ENCODE data around the gene THAP3.
"Not testable (repeated sequence)": the region's sequence is repeated elsewhere in the genome, so short reads cannot be mapped to it uniquely, and the experiment has no call there.

THAP3 gene

DNA sequence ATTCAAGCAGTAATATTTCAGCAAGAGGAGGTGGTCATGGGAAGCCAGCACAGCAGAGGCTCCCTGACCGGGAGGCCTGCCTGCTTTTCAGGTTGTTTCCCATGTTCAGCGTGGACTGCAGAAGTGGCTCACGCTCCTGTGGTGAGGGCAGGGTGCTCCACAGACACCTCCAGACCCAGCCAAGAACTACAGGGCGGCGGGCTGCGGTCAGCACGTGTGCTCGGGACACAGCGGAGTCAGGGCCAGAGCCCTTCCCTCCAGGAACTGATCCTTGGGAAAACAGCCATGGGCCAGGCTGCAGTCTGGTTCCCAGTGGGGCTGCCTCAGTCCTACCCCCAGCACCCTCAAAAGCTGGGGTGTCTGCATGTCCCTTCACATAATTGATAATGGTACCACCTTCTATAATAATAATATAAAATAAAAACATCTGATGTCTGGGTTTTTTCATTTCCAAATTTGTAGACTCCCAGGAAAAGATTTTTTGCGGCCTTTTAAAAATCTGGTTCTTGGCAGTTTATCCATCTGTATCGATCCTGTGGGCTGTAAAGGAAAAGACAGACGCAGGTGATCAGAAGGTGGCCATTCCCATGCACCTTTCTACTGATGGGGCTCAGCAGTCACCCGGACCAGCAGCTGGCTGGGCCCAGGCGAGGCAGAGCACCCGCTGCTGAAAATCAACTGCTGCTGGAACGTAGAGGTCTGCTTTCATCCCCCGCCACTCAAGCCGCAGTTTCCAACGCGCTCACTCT lies 10.7 kb downstream of the THAP3 start:
- DNase-seq (ENCODE audit: low read depth, low spot score): no peak

DNA sequence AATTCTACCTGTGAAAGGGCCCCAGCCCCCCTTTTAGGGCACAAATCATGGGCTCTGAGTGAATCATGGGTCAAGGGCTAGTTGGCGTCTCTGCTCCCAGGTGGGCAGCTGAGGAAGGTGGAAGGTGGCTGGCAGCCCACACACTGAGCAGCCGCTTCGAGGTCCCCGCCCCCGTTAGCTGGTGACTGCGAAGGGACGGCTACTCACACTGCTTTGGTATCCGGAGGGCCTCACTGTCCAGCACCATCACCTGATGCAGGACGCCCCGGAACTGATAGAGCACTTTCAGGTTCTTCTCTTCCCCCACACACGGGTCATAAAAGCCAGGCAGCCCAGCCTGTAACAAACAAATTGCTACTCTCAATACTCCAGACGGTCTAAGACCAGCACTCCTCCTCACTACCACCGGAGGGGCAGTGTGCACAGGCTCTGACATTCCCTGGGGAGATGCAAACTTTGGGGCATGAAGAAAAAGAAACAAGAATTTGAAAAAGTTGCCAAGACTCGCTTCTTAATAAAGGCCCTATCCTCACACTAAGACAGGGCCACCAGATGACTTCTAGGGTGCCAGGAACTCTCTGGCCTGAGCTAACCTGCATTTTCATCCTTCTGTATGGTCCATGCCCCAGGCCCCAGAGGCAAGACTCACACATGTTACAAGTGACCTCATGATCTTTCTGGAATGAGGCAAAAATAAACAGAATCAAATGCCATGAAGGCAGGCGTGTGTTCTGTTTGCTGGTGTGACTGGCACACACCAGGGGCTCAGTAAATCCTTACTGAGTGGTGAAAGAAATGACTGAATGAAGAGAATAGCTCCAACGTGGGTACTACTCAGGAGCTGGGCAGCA lies 11.5 kb downstream of the THAP3 start:
- DNase-seq (ENCODE audit: low read depth, low spot score): no peak

DNA sequence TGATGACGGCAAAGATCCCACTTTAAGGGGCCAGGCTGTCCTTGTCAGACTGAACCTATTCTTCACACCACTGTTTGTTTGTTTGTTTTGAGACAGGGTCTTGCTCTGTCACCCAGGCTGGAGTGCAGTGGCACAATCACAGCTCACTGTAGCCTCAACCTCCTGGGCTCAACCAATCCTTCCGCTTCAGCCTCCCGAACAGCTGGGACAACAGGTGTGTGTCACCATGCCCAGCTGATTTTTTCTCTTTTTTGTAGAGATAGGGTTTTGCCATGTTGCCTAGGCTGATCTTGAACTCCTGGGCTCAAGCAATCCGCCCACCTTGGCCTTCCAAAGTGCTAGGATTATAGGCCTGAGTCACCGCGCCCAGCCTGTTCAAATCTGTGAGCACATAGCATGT lies 12.1 kb downstream of the THAP3 start:
- DNase-seq (ENCODE audit: low read depth, low spot score): not testable (repeated sequence)

DNA sequence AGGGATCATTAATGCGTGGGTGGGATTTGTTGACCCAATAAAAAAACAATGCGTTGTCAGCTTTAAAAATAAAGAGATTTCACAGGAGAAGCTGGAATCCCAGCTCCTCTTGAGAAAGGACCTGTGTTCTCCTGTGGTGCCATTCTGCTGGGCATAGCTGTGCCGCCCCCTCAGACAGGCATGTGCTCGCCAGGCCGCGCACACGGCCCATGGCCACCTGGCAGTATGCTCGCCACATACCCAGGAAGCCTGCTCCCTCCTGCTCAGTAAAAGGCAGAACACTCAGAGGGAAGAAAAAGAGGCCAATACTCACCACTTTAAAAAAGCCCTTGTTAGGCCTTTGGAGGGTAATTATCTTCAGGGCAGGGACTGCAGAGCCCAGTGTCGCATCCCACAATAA lies 13.1 kb downstream of the THAP3 start:
- no peak for DNase-seq (ENCODE audit: low read depth, low spot score)

DNA sequence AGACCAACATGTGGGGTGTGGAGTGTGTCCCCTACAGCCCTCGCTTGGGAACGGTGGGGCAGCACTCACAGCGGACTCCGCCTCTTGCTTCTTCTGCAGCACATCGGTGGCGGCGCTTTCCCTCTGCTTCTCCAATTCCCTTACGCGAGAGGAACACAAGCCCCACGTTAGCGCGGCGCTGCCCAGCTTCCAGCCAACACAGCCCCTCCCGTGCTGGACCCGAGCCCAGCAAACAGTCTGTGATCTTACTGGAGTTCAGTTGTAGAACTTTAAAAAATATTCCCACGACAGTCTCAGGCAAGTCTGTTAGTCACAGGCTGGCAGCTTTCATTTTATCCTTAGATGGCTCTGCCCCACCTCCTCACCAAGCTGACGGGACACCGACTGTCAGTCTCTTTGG lies 13.6 kb downstream of the THAP3 start:
- no peak for DNase-seq (ENCODE audit: low read depth, low spot score)

DNA sequence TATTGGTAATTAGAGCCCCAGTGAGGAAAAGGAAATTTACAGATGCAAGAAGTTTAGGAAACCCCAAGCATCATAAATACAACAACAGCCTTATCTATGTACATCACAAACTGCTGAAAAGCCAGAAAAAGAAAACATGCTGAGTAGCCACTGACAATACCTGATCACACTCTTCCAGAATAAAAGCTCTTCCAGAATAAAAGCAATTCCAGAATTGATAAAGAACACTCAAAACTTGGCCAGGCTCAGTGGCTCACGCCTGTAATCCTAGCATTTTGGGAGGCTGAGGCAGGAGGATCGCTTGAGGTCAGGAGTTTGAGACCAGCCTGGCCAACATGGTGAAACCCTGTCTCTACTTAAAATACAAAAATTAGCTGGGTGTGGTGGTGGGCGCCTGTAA lies 16.2 kb downstream of the THAP3 start:
- DNase-seq (ENCODE audit: low read depth, low spot score): not testable (repeated sequence)

DNA sequence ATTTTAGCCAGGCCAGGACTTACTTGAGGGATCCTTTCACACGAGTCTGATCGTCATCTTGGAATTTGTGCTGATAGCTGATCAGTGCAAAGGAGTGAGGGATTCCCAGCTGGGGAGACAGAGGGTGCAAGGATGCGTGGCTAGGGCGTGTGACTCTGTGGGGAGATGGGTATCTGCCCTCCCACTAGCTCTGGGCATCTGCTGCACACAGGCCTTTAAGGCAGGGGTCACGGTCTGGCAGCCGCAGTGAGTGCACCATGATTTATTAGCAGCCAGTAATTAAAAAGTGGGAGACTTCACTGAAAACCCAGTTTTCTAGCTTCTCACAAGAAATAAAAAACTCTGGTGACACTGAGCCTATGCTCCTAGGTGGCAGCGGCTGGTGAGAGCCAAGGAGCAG lies 20.4 kb downstream of the THAP3 start:
- no peak for DNase-seq (ENCODE audit: low read depth, low spot score)

DNA sequence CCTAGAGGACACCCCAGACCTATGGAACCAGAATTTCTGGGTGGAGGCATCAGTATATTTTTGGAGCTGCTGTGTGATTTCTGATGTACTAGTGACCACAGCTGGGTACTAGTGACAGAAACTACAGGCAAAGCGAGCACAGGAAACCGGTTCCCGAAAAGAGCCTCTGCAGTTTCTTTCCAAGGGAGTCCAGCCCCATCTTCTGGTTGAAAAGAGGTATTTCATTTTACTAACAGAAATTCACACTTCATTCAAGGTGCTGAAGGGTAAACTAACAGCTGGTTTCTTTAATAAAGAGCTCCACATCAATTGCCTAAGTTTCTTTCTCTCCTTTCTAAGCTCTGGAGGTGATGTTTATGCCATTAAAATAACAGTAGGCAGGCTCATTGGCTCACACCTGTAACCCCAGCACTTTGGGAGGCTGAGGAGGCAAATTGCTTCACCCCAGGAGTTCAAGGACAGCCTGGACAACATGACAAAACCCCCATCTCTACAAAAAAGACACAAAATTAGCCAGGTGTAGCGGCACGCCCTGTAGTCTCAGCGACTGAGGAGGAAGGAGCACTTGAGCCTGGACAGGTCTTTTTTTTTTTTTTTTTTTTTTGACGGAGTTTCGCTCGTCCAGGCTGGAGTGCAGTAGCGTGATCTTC lies 22.0 kb downstream of the THAP3 start:
- DNase-seq (ENCODE audit: low read depth, low spot score): no peak

DNA sequence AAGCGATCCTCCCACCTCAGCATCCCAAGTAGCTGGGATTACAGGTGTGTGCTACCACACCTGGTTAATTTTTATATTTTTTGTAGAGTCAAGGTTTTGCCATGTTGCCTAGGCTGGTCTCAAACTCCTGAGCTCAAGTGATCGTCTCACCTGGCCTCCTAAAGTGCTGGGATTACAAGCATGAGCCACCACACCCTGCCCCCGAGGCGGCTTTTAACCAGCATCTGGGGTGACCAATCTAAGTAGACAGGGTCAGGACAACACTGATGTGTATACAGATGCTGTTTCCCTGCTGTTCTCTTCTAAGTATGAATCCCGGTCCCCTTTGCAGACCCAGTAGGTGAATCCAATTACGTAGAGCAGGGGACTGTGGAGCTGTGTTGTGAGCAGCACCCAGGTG lies 23.9 kb downstream of the THAP3 start:
- no peak for DNase-seq (ENCODE audit: low read depth, low spot score)

DNA sequence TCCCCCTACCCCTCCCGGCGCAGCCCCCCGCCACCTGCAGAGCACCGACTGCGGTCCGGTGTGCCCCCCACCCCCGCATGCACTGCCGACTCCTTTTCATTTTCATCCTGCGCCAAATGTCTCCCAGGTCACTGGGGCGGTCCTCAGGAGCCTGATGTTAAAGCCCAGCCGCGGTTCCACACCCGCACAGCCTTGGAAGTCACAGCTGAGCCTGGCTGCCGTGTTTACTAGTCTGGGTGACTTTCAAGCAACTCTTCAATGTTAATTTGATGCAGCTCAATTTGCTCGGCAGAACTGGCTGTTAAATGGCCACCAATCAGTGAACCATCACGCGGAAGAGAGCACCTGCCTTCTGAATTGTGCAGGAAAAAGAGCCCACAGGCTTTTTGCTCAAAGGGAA lies 27.2 kb downstream of the THAP3 start:
- DNase-seq (ENCODE audit: low read depth, low spot score): no peak

DNA sequence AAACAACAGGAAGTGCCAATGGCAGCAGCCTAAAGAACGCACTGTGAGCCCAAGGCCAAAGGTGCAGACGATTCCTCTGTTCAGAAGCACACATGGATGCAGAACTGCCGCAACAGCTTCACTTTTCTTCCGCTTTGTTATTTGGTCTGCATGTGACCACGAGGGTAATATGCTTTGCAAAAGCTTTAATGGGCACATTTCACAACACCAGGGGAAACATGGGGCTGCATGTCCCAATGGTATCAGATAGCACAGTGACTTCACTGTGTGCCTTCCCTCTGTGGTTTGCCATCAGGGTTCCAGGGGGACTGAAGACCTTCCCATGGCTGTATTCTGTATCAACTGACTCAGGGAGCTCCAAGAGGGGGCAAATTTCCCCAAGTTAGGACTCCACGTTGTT lies 28.3 kb downstream of the THAP3 start:
- no peak for DNase-seq (ENCODE audit: low read depth, low spot score)

DNA sequence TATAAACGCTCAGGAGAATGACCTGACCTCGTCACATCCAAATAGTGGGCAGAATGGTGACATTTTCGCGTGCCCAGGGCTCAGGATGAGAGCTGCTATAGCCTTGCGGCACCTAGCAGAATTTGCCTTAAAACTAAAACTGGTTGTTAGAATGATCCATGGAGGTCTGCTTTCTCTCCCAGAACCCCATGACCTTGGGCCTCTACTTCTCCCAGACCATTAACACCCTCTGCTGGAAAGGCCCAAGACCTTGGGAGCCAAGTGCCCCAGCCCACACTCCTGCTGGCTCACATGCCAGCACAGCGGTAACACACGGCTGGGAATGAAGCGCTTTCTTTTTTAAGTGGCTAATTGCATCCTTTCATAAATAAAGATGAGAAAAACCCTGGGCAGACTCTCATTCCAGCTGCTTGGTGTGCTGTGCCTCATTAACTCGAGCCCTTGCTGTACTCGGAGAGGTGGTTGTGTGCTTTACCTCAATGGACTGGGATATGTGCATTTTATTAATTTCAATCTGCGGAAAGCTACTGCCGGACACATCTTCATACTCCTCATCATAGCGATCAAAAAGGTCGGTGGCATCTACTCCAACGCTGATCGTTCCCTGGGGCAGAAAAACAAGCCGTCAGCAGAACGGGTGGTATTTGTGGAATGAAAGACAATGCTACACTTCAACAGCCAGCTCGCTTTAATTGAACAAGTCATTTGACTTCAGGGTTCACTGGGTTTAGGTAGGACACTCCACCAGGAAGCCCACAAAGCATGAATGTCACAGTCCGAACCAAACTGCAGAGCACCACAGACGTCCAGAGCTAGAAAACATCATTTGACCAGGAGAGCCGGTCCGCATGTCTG lies 29.0 kb downstream of the THAP3 start:
- DNase-seq (ENCODE audit: low read depth, low spot score): no peak

DNA sequence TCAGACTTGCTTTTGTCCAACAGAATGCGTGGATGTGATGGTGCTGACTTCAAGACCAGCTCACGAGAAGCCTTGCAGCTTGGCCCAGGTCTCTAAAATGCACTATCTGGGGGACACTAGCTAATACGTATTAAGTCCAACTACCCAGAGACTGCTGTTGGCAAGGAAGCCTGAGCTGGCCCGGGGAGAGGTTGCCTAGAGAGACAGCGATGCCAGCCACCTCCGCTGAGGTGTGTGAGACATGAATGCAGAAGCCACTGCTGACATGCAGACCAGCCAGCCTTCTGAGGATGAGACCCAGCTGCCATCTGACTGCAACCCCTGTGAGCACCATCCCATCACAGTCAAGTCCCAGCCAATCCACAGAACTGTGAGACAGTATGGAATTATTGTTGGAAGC lies 32.5 kb downstream of the THAP3 start:
- no peak for DNase-seq (ENCODE audit: low read depth, low spot score)

DNA sequence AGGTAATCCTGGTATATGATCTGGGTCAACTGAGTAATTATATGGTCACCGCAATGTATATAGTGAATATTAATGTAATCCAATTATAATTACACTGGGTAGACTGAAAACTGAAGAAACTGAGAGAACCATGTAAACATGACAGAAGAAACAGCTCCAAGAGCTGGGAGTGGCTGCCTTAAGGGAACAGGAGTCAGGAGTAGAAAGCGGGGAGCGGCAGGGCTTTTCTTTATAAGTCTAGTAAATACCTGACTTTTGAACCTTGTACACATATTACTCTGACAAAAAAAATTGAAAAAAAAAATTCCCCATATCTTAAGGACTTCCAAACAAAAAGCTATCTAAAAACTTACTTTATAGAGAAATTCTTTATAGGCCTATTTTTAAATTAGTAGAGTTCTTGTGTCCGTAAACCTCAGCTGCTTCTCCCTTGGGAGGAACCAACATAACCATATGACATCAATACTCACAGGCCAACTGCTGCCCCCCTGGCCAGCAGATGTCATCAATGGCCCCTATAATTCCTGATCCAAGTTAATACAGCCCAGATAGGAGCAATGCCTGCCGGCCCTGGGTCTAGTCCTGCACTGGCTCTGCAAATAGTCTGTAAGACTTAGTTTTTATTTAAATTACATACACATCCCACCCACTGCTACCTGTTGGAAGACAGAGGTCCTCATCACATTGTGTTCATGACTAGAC lies 33.8 kb downstream of the THAP3 start:
- DNase-seq (ENCODE audit: low read depth, low spot score): no peak

DNA sequence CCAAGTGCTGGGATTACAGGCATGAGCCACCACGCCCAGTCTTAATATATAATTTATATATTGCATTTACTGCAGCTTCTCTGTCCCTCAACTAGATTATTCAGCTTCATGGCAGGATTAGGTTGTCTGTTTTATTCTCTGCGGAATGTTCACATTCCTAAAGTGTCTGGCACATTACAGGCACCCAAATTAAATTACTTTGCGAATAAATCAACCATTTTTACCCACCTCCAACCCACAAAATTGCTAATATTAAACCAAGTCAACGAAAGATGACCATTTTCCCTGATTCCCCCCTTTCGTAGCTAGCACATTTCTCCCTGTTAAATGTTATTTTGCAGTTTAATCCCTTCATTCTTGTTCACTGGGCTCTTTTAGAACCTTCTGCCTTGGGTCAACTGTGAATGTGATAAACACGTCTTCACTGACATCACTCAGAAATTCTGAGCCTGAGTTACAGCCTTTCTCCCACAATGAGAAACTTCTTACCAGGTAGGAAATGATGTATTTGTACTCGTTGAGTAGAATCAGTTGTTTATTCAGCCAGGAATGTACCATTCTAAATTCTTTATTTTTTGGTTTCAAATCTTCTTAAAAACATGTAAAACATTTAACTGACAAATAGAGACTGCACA lies 35.9 kb downstream of the THAP3 start:
- no peak for DNase-seq (ENCODE audit: low read depth, low spot score)

DNA sequence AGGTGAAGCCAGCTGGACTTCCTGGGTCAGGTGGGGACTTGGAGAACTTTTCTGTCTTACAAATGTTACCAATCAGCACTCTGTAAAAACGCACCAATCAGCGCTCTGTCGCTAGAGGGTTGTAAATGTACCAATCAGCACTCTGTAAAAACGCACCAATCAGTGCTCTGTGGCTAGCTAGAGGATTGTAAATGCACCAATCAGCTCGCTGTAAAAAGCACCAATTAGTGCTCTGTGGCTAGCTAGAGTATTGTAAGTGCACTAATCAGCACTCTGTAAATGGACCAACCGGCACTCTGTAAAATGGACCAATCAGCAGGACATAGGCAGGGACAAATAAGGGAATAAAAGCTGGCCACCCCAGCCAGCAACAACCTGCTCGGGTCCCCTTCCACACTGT lies 37.8 kb downstream of the THAP3 start:
- not testable (repeated sequence) for DNase-seq (ENCODE audit: low read depth, low spot score)

DNA sequence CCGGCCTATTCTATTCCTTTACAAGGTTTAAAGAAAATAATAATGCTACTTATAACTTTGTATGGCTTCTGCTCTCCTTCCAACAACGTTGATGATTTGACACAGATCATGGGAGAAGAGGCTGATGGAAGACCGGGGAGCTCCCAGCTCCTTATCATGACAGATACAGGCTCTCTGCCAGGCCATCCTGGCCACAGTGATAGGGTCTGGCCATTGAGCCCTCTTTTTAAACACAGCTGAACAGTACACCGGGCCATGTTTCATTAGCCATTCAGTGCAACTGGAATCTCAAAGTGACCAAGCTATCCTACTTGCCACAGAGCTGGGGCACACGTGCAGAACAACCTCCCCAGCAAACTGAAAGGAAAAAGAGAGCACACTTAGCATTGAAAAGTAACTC lies 42.0 kb downstream of the THAP3 start:
- no peak for DNase-seq (ENCODE audit: low read depth, low spot score)

DNA sequence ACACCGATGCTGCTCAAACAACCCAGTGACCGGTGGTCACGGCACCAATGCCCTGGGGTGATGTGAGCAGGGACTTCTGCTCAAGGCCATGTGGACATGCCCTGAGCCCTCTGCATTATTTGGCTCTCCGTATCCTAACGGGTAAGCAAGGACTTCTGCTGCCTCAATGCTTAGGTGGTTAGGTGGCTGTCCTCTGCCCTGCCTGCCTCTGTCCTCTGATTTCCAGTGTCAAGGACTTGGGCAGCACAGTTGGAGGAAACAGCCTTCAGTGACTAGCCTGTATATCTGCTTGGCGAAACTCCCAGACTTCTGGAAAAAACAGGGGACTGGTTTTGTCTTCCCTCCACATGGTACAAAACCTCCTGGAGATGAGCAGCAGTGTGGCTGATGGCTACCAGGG lies 42.5 kb downstream of the THAP3 start:
- DNase-seq (ENCODE audit: low read depth, low spot score): no peak

DNA sequence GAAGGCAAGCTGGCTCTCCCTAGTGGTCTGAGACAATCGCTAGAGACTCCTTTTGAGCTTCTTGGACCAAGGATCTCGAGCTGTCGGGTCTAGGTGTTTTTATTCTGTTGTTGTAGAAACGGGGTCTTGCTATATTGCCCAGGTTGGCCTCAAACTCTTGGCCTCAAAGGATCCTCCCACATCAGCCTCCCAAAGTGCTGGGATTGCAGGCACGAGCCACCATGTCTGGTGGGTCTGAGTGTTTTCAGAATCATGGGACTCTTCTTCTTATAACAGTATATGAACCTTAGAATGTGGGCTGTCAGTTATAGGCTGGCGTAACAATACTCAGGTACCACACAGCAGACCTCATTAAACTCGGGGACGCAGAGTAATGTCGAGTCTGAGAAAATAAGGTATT lies 43.8 kb downstream of the THAP3 start:
- DNase-seq (ENCODE audit: low read depth, low spot score): no peak

DNA sequence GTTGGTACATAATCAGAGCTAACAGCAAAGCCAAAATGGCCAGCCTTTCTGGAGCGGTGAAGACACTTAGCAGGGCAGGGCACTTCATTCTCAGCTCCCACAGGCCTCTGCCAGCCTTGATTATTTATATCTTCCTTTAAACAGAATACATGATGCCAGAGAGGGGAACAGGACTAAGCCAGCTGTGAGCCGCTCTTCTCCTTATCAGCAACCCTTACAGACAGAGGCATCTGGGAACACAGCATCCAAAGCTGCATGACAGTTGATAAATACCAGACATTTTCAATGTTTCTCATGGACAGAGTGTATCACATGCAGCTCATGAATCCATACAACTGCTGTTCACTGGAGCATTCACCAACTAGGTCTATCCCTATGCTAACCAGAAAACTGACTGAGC lies 47.9 kb downstream of the THAP3 start:
- DNase-seq (ENCODE audit: low read depth, low spot score): no peak

All from smooth muscle cell of the brain vasculature (primary cell).